GM19043 (cell line): Measurements from ENCODE around the gene BLTP3B.

Experiments used
- ATAC-seq: cut with Tn5 transposase; IDR thresholded peaks from one replicate; pipeline ENCODE4 v1.9.1; 2021; ENCODE audit warnings: low read depth; ENCODE audit not compliant: unreplicated experiment

Gene BLTP3B

GRCh38 chr12:100120355-100120754 lies 22.3 kb downstream of the BLTP3B start:
- no peak for ATAC-seq

- no peak for ATAC-seq
Observed at GRCh38 chr12:100115291-100115690, 27.4 kb downstream of the BLTP3B start.

- ATAC-seq, result peak; percentile 52
Observed at GRCh38 chr12:100114574-100114973, 28.1 kb downstream of the BLTP3B start.

- no peak for ATAC-seq
Observed at GRCh38 chr12:100110276-100110675, 32.4 kb downstream of the BLTP3B start.

GRCh38 chr12:100106861-100107260 lies 35.8 kb downstream of the BLTP3B start:
- ATAC-seq, result no peak

GRCh38 chr12:100105661-100106060 lies 37.0 kb downstream of the BLTP3B start:
- no peak for ATAC-seq

GRCh38 chr12:100101000-100101399 lies 41.7 kb downstream of the BLTP3B start:
- ATAC-seq, result no peak
